Stimulated activated naive CD8-positive, alpha-beta T cell treated with anti-CD3 and anti-CD28 coated beads, Interleukin-15, Interleukin-2, amounts not matched to agents 100 ng/mL and 50 ng/mL, for 24 hours (primary cell): ENCODE measurements around the gene PRKAA1.

Experiments used
- H3K27ac Mint-ChIP-seq: one replicate; pipeline ENCODE4 v1.8.0; 2021; ENCODE audit warnings: mild to moderate bottlenecking, mixed read lengths
- H3K27me3 Mint-ChIP-seq: one replicate; pipeline ENCODE4 v1.8.0; 2021; ENCODE audit warnings: mixed read lengths
- H3K36me3 Mint-ChIP-seq: one replicate; pipeline ENCODE4 v1.8.0; 2021; ENCODE audit warnings: low read depth, mixed read lengths
- H3K4me1 Mint-ChIP-seq: one replicate; pipeline ENCODE4 v1.8.0; 2021; ENCODE audit warnings: low read depth, mixed read lengths
- H3K4me3 Mint-ChIP-seq: one replicate; pipeline ENCODE4 v1.8.0; 2021; ENCODE audit warnings: mild to moderate bottlenecking, mixed read lengths
- H3K9me3 Mint-ChIP-seq: one replicate; pipeline ENCODE4 v1.8.0; 2021; ENCODE audit warnings: mixed read lengths

PRKAA1 gene

GRCh38 chr5:40778133-40778532, 20.0 kb downstream of the PRKAA1 start:
- Mint-ChIP-seq H3K27ac (no peak overlapping the region), H3K9me3 (no peaks in the 10 kb centered on the region), H3K4me1 (peaks cover 39% of the 10 kb centered on the region), H3K36me3 (peaks cover 40% of the 10 kb centered on the region), H3K4me3 (no peak overlapping the region), H3K27me3 (no peaks in the 10 kb centered on the region)

GRCh38 chr5:40776658-40776977, 21.6 kb downstream of the PRKAA1 start:
- Mint-ChIP-seq H3K36me3 (peaks cover 47% of the 10 kb centered on the region), H3K27me3 (no peaks in the 10 kb centered on the region), H3K9me3 (no peaks in the 10 kb centered on the region), H3K4me1 (peaks cover 33% of the 10 kb centered on the region), H3K27ac (no peak overlapping the region), H3K4me3 (no peak overlapping the region)

GRCh38 chr5:40775846-40776657, 22.1 kb downstream of the PRKAA1 start:
- H3K36me3 Mint-ChIP-seq = peaks cover 47% of the 10 kb centered on the region
- H3K4me1 Mint-ChIP-seq = peaks cover 29% of the 10 kb centered on the region
- H3K27ac Mint-ChIP-seq = peak overlapping the region; percentile 28
- no peak overlapping the region for H3K4me3 Mint-ChIP-seq
- no peaks in the 10 kb centered on the region for H3K27me3 Mint-ChIP-seq
- H3K9me3 Mint-ChIP-seq = no peaks in the 10 kb centered on the region

- Mint-ChIP-seq H3K9me3 (no peaks in the 10 kb centered on the region), H3K27ac (no peak overlapping the region), H3K4me1 (peaks cover 23% of the 10 kb centered on the region), H3K27me3 (no peaks in the 10 kb centered on the region), H3K4me3 (no peak overlapping the region), H3K36me3 (peaks cover 45% of the 10 kb centered on the region)
Observed at GRCh38 chr5:40775085-40775845, 22.9 kb downstream of the PRKAA1 start.

- no peaks in the 10 kb centered on the region for H3K9me3 Mint-ChIP-seq
- peaks cover 22% of the 10 kb centered on the region for H3K4me1 Mint-ChIP-seq
- H3K27ac Mint-ChIP-seq = no peak overlapping the region
- no peak overlapping the region for H3K4me3 Mint-ChIP-seq
- peaks cover 45% of the 10 kb centered on the region for H3K36me3 Mint-ChIP-seq
- no peaks in the 10 kb centered on the region for H3K27me3 Mint-ChIP-seq
Observed at GRCh38 chr5:40774623-40775022, 23.6 kb downstream of the PRKAA1 start.

GRCh38 chr5:40770764-40771163, 27.4 kb downstream of the PRKAA1 start:
- Mint-ChIP-seq H3K4me3 (no peak overlapping the region), H3K27me3 (no peaks in the 10 kb centered on the region), H3K36me3 (peaks cover 61% of the 10 kb centered on the region), H3K9me3 (no peaks in the 10 kb centered on the region), H3K4me1 (peaks cover under 1% of the 10 kb centered on the region), H3K27ac (no peak overlapping the region)

GRCh38 chr5:40762705-40763104, 35.5 kb downstream of the PRKAA1 start:
- no peaks in the 10 kb centered on the region for H3K27me3 Mint-ChIP-seq
- no peak overlapping the region for H3K4me3 Mint-ChIP-seq
- H3K27ac Mint-ChIP-seq = no peak overlapping the region
- peaks cover 53% of the 10 kb centered on the region for H3K36me3 Mint-ChIP-seq
- H3K9me3 Mint-ChIP-seq = no peaks in the 10 kb centered on the region
- H3K4me1 Mint-ChIP-seq = no peaks in the 10 kb centered on the region

GRCh38 chr5:40757400-40757799, 40.8 kb downstream of the PRKAA1 start:
- Mint-ChIP-seq H3K36me3 (peaks cover 35% of the 10 kb centered on the region), H3K9me3 (no peaks in the 10 kb centered on the region), H3K27ac (peak overlapping the region; percentile 28), H3K27me3 (no peaks in the 10 kb centered on the region), H3K4me1 (peaks cover 6% of the 10 kb centered on the region), H3K4me3 (no peak overlapping the region)

- Mint-ChIP-seq H3K27ac (no peak within 1 kb of the TSS), H3K4me3 (no peak within 1 kb of the TSS), H3K27me3 (no peaks in the 10 kb centered on the region), H3K36me3 (peaks cover 44% of the 10 kb centered on the region), H3K9me3 (no peaks in the 10 kb centered on the region), H3K4me1 (peaks cover 20% of the 10 kb centered on the region)
Observed at GRCh38 chr5:40755407-40756365, 42.5 kb downstream of the PRKAA1 start, which contains the start of gene TTC33. TSS of gene TTC33 (minus strand) at chr5:40755961. CDS start at chr5:40747018, 8,943 bp downstream.

- no peaks in the 10 kb centered on the region for H3K9me3 Mint-ChIP-seq
- no peak overlapping the region for H3K4me3 Mint-ChIP-seq
- H3K27me3 Mint-ChIP-seq = no peaks in the 10 kb centered on the region
- peaks cover 42% of the 10 kb centered on the region for H3K36me3 Mint-ChIP-seq
- H3K4me1 Mint-ChIP-seq = peaks cover 26% of the 10 kb centered on the region
- no peak overlapping the region for H3K27ac Mint-ChIP-seq
Observed at GRCh38 chr5:40755093-40755406, 43.1 kb downstream of the PRKAA1 start.

- Mint-ChIP-seq H3K27me3 (no peaks in the 10 kb centered on the region), H3K27ac (no peak overlapping the region), H3K36me3 (peaks cover 40% of the 10 kb centered on the region), H3K4me3 (no peak overlapping the region), H3K4me1 (peaks cover 27% of the 10 kb centered on the region), H3K9me3 (no peaks in the 10 kb centered on the region)
Observed at GRCh38 chr5:40754381-40755092, 43.6 kb downstream of the PRKAA1 start.

GRCh38 chr5:40746703-40747102, 51.5 kb downstream of the PRKAA1 start:
- Mint-ChIP-seq H3K9me3 (no peaks in the 10 kb centered on the region), H3K27me3 (no peaks in the 10 kb centered on the region), H3K27ac (no peak overlapping the region), H3K36me3 (peaks cover 50% of the 10 kb centered on the region), H3K4me3 (no peak overlapping the region), H3K4me1 (peaks cover 32% of the 10 kb centered on the region)

GRCh38 chr5:40743771-40744170, 54.4 kb downstream of the PRKAA1 start:
- peaks cover 4% of the 10 kb centered on the region for H3K9me3 Mint-ChIP-seq
- no peak overlapping the region for H3K4me3 Mint-ChIP-seq
- no peak overlapping the region for H3K27ac Mint-ChIP-seq
- H3K27me3 Mint-ChIP-seq = no peaks in the 10 kb centered on the region
- peaks cover 12% of the 10 kb centered on the region for H3K4me1 Mint-ChIP-seq
- H3K36me3 Mint-ChIP-seq = peaks cover 65% of the 10 kb centered on the region

- Mint-ChIP-seq H3K4me3 (no peak overlapping the region), H3K27ac (no peak overlapping the region), H3K4me1 (peaks cover 26% of the 10 kb centered on the region), H3K36me3 (peaks cover 46% of the 10 kb centered on the region), H3K9me3 (peaks cover 4% of the 10 kb centered on the region), H3K27me3 (no peaks in the 10 kb centered on the region)
Observed at GRCh38 chr5:40738502-40738901, 59.7 kb downstream of the PRKAA1 start.
